ENCODE data around the gene WDR20.

- TF ChIP-seq ZNF671 (CRISPR knock-in tag; IDR thresholded peaks at IDR 0.05) = no peak
- TF ChIP-seq ZNF512 (CRISPR knock-in tag; IDR thresholded peaks at IDR 0.05; ENCODE audit: borderline replicate concordance) = no peak
- TF ChIP-seq CTCF (IDR thresholded peaks at IDR 0.05) = no peak
- TF ChIP-seq ZBTB21 (CRISPR knock-in tag; IDR thresholded peaks at IDR 0.05; ENCODE audit: borderline replicate concordance) = no peak
- no peak for TF ChIP-seq KAT7 (CRISPR knock-in tag; IDR thresholded peaks at IDR 0.05; ENCODE audit: borderline replicate concordance)
- no peak for TF ChIP-seq RELA (CRISPR knock-in tag; IDR thresholded peaks at IDR 0.05; ENCODE audit: borderline replicate concordance)
These were observed 47.9 kb downstream of the WDR20 start for GRCh38 chr14:102187568-102188001.

Measured in WTC11 (cell line).